SK-N-SH (cell line): ENCODE data around the gene TMEM80. TPM values are rescaled to one million over a fixed set of nuclear protein-coding genes. Genes with fewer than 3 reads are reported as not detected.

ENCODE experiments used
- CTCF ChIA-PET: fragments of 300-600, 350-600 bp; formaldehyde crosslinking; extraction: SDS; loops from one replicate; lab custom pipeline; 2021; lab: Yijun Ruan, JAX
- POLR2A ChIA-PET: fragments of 350-600 bp; sonication (Branson Sonifier 250); formaldehyde crosslinking; extraction: SDS; loops from one replicate; lab custom pipeline; 2020; ENCODE audit warnings: antibody characterized with exemption, inconsistent platforms; lab: Yijun Ruan, JAX
- DNase-seq: peaks from one replicate; pipeline ENCODE4 v3.0.0; 2012
- H2AFZ ChIP-seq: fragments of 200-600 bp; sonication (generic); 2 replicates; pipeline ENCODE4 v1.8.1; 2016; ENCODE audit warnings: antibody characterized with exemption, mild to moderate bottlenecking, low read depth
- H3F3A ChIP-seq: fragments of 200-600 bp; sonication (generic); replicated peaks from 2 replicates; pipeline ENCODE3; 2016; ENCODE audit warnings: antibody characterized with exemption, mild to moderate bottlenecking; ENCODE audit not compliant: insufficient read depth
- H3K27ac ChIP-seq, 2 experiments: fragments of 200-500 bp in 1 of 2; fragments of 200-600 bp in 1 of 2; sonication (Bioruptor generic) in 1 of 2; sonication (generic), shearing (Covaris generic) in 1 of 2; 2 replicates each; pipeline versions ENCODE4 v1.5.1 to v1.6.1; 2014 to 2016; ENCODE audit warnings: low read depth in 2 of 2, inconsistent platforms in 1 of 2, low read length in 1 of 2, mild to moderate bottlenecking in 1 of 2, mixed read lengths in 1 of 2
- H3K27me3 ChIP-seq: fragments of 200-600 bp; sonication (generic), shearing (Covaris generic); 2 replicates; pipeline ENCODE4 v1.6.1; 2016; ENCODE audit warnings: mixed run types; ENCODE audit not compliant: insufficient read depth
- H3K36me3 ChIP-seq, 2 experiments: fragments of 200-500 bp in 1 of 2; fragments of 200-600 bp in 1 of 2; sonication (Bioruptor generic) in 1 of 2; sonication (generic) in 1 of 2; replicated peaks in 1 of 2; 2 replicates each; pipeline versions ENCODE3 to v1.5.1; 2014 to 2016; ENCODE audit warnings: low read length in 1 of 2, mild to moderate bottlenecking in 1 of 2; ENCODE audit not compliant: insufficient read depth in 2 of 2, control insufficient read depth in 1 of 2
- H3K4me1 ChIP-seq, 2 experiments: fragments of 200-500 bp in 1 of 2; fragments of 200-600 bp in 1 of 2; sonication (Bioruptor generic) in 1 of 2; sonication (generic), shearing (Covaris generic) in 1 of 2; 2 replicates each; pipeline versions ENCODE4 v1.5.1 to v1.6.1; 2014 to 2016; ENCODE audit warnings: low read depth in 1 of 2, low read length in 1 of 2, mixed run types in 1 of 2; ENCODE audit not compliant: insufficient read depth in 2 of 2, control insufficient read depth in 1 of 2
- H3K4me2 ChIP-seq: fragments of 200-600 bp; sonication (generic), shearing (Covaris generic); 2 replicates; pipeline ENCODE4 v1.6.1; 2017; ENCODE audit warnings: mixed run types
- H3K4me3 ChIP-seq, 2 experiments: fragments of 200-500 bp in 1 of 2; fragments of 200-600 bp in 1 of 2; sonication (Bioruptor generic) in 1 of 2; sonication (generic), shearing (Covaris generic) in 1 of 2; 2 replicates each; pipeline versions ENCODE4 v1.5.1 to v1.8.1; 2014 to 2016; ENCODE audit warnings: low read depth in 2 of 2, inconsistent platforms in 1 of 2, low read length in 1 of 2, mild to moderate bottlenecking in 1 of 2, mixed read lengths in 1 of 2, moderate library complexity in 1 of 2
- H3K79me2 ChIP-seq: fragments of 200-600 bp; sonication (generic); 2 replicates; pipeline ENCODE4 v1.8.1; 2017; ENCODE audit warnings: mild to moderate bottlenecking; ENCODE audit not compliant: insufficient read depth
- H3K9ac ChIP-seq: fragments of 200-600 bp; sonication (generic); 2 replicates; pipeline ENCODE4 v1.6.1; 2017; ENCODE audit warnings: mixed run types
- H3K9me2 ChIP-seq: fragments of 200-600 bp; sonication (generic); 2 replicates; pipeline ENCODE4 v1.6.1; 2017; ENCODE audit warnings: mixed run types
- H3K9me3 ChIP-seq: fragments of 200-600 bp; sonication (generic); 2 replicates; pipeline ENCODE4 v1.6.1; 2017; ENCODE audit warnings: mixed run types, mild to moderate bottlenecking, moderate library complexity
- H4K20me1 ChIP-seq: fragments of 200-600 bp; sonication (generic); 2 replicates; pipeline ENCODE4 v1.6.1; 2017; ENCODE audit warnings: mild to moderate bottlenecking, mixed run types; ENCODE audit not compliant: insufficient read depth
- FOXJ3 ChIP-seq: sonication (generic); formaldehyde crosslinking; IDR thresholded peaks from 2 replicates; pipeline ENCODE4 v1.5.1; 2020; ENCODE audit warnings: mild to moderate bottlenecking, missing genetic modification reagents
- GABPA ChIP-seq: IDR thresholded peaks from 2 replicates; pipeline ENCODE4 v1.4.0; 2012; ENCODE audit warnings: low read depth, mild to moderate bottlenecking
- JUND ChIP-seq: IDR thresholded peaks from 2 replicates; pipeline ENCODE4 v1.4.0; 2012
- MAX ChIP-seq: IDR thresholded peaks from 2 replicates; pipeline ENCODE4 v1.4.0; 2012; ENCODE audit warnings: low read depth
- MEF2A ChIP-seq: IDR thresholded peaks from 2 replicates; pipeline ENCODE4 v1.4.0; 2012; ENCODE audit warnings: low read depth, borderline replicate concordance
- RFX5 ChIP-seq: IDR thresholded peaks from 2 replicates; pipeline ENCODE4 v1.6.1; 2012; ENCODE audit warnings: mild to moderate bottlenecking, improper control_type of control experiment, low read length
- USF1 ChIP-seq: IDR thresholded peaks from 2 replicates; pipeline ENCODE4 v1.4.0; 2012; ENCODE audit warnings: low read depth, borderline replicate concordance
- WGBS: methylation state at CpG from one replicate; pipeline ENCODE4 v1.1.6; 2017; ENCODE audit warnings: low lambda C conversion rate; 5-methylcytosine and 5-hydroxymethylcytosine counted together
- polyA plus RNA-seq, 3 experiments: library from polyadenylated mRNA; depleted of rRNA; stranded (reverse); fragments of >200 nt; gene quantifications; 2 replicates each; pipeline ENCODE4 v1.2.3, GENCODE V29; 2012
- TF ChIP-seq, protein P1 (sequence below): IDR thresholded peaks from 2 replicates; pipeline ENCODE4 v1.4.0; 2012; ENCODE audit warnings: low read depth, borderline replicate concordance
- TF ChIP-seq, protein P2 (sequence below): fragments of 150-350 bp; IDR thresholded peaks from 2 replicates; pipeline ENCODE4 v1.6.1; 2017; ENCODE audit warnings: antibody characterized with exemption, low read length, low read depth, borderline replicate concordance

TMEM80 gene
- polyA plus RNA-seq, 1 of the 3 experiments (the other 2 are of a cell fraction), result 40.4 TPM

- no peaks in the 10 kb centered on the region for H3K79me2 ChIP-seq
- H3K36me3 ChIP-seq, result peaks cover 0 to 3% of the 10 kb centered on the region in 2 experiments
- H4K20me1 ChIP-seq, result no peaks in the 10 kb centered on the region
- H3K4me2 ChIP-seq, result no peak overlapping the region
- no peak overlapping the region for H2AFZ ChIP-seq
- no peak overlapping the region for H3K4me3 ChIP-seq
- DNase-seq, result peak; percentile 25
- POLR2A ChIA-PET, result interaction anchor here (0.6 to 1.6 kb wide), 2 partner anchors 9 to 119 kb away, joined by 3 to 6 read pairs; partner anchors contain the start of gene TMEM80
- H3K9me2 ChIP-seq, result no peaks in the 10 kb centered on the region
- no peak overlapping the region for H3K9ac ChIP-seq
- WGBS, result no CpG with 5 or more reads among the region's 27 CpGs
- no peak overlapping the region for H3K27ac ChIP-seq
- no peaks in the 10 kb centered on the region for H3K9me3 ChIP-seq
- TF ChIP-seq GABPA (no peak), MEF2A (no peak), MAX (no peak), USF1 (no peak), RFX5 (no peak)
- TF ChIP-seq, protein P1, sequence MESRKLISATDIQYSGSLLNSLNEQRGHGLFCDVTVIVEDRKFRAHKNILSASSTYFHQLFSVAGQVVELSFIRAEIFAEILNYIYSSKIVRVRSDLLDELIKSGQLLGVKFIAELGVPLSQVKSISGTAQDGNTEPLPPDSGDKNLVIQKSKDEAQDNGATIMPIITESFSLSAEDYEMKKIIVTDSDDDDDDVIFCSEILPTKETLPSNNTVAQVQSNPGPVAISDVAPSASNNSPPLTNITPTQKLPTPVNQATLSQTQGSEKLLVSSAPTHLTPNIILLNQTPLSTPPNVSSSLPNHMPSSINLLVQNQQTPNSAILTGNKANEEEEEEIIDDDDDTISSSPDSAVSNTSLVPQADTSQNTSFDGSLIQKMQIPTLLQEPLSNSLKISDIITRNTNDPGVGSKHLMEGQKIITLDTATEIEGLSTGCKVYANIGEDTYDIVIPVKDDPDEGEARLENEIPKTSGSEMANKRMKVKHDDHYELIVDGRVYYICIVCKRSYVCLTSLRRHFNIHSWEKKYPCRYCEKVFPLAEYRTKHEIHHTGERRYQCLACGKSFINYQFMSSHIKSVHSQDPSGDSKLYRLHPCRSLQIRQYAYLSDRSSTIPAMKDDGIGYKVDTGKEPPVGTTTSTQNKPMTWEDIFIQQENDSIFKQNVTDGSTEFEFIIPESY, result no peak
- H3K27me3 ChIP-seq, result no peaks in the 10 kb centered on the region
- H3F3A ChIP-seq, result no peaks in the 10 kb centered on the region
- CTCF ChIA-PET, result interaction anchor here (0.7 to 3.9 kb wide), 4 partner anchors 9 to 23 kb away, joined by 3 to 22 read pairs (median 6); partner anchors contain the start of gene TMEM80
- peaks cover 0 to 2% of the 10 kb centered on the region in 2 experiments; a peak in 1 of 4 replicates for H3K4me1 ChIP-seq
Observed at GRCh38 chr11:704781-705645, 9.4 kb downstream of the TMEM80 start.

DNA sequence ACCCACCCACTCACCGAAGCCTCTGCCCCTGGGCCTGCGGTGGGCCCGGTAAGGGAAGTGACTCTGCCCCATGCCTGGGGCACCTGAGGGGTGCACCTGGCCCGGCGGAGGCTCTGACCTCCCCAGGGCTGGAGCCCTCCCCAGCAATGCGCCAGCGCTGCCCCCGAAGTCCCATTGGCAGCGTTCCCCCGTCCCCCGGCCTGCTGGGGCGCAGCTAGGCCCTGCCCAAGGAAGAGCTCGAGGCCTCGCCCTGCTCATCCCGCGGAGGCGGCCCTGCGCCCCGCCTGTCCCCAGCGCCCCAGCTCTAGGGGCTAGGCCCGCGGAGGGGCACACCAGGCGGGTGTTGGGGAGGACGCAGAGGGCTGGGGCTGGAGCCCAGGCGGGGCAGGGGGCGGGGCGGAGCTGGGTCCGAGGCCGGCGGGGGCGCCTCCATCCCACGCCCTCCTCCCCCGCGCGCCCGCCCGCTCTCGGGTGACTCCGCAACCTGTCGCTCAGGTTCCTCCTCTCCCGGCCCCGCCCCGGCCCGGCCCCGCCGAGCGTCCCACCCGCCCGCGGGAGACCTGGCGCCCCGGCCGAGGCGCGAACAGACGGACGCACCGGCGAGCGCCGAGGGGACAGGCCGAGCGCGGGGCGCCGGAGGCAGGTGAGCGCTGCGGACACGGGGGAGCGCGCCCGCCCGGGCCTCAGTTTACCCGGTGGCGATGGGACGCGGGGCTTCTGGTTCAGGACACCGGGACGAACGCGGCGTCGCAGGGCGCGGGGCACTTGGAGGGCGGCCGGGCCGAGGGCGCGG, 10.2 kb downstream of the TMEM80 start, which contains the start of gene EPS8L2:
Gene EPS8L2, plus strand, starts transcription at position 586 of the 793 bp plus-strand sequence. CDS start 3,177 bp downstream, outside the sequence.
- H3K4me2 ChIP-seq, result no peak within 1 kb of the TSS
- POLR2A ChIA-PET, result interaction anchor here (0.6 to 1.6 kb wide), 2 partner anchors 10 to 120 kb away, joined by 3 to 6 read pairs; partner anchors contain the start of gene TMEM80
- H3K27me3 ChIP-seq, result no peaks in the 10 kb centered on the region
- CTCF ChIA-PET, result interaction anchor here (0.7 to 3.9 kb wide), 7 partner anchors 9 to 43 kb away, joined by 3 to 22 read pairs (median 6); partner anchors contain the start of genes DEAF1 and TMEM80
- H3K4me3 ChIP-seq, result no peak within 1 kb of the TSS
- H3K4me1 ChIP-seq, result peaks cover 0 to 2% of the 10 kb centered on the region in 2 experiments; a peak in 1 of 4 replicates
- no peak for TF ChIP-seq FOXJ3 (CRISPR knock-in tag)
- TF ChIP-seq JUND, result no peak
- TF ChIP-seq, protein P2, sequence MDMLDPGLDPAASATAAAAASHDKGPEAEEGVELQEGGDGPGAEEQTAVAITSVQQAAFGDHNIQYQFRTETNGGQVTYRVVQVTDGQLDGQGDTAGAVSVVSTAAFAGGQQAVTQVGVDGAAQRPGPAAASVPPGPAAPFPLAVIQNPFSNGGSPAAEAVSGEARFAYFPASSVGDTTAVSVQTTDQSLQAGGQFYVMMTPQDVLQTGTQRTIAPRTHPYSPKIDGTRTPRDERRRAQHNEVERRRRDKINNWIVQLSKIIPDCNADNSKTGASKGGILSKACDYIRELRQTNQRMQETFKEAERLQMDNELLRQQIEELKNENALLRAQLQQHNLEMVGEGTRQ, result no peak
- 79% methylated on average over 40 of the region's 90 CpGs for WGBS
- no peak within 1 kb of the TSS for H3K27ac ChIP-seq
- H3F3A ChIP-seq, result no peaks in the 10 kb centered on the region
- H3K9me3 ChIP-seq, result no peaks in the 10 kb centered on the region
- H3K36me3 ChIP-seq, result no peaks in the 10 kb centered on the region
- no peaks in the 10 kb centered on the region for H3K9me2 ChIP-seq
- no peak within 1 kb of the TSS for H2AFZ ChIP-seq
- no peaks in the 10 kb centered on the region for H4K20me1 ChIP-seq
- no peak within 1 kb of the TSS for H3K9ac ChIP-seq
- peak; percentile 45 for DNase-seq
- H3K79me2 ChIP-seq, result no peaks in the 10 kb centered on the region
